Kidney epithelial cell (primary cell): Measurements from ENCODE around the gene CDHR4. TPM values are rescaled to one million over a fixed set of nuclear protein-coding genes. Genes with fewer than 3 reads are reported as not detected.

Source experiments
- DNase-seq: peaks from one replicate; pipeline ENCODE4 v3.0.0-alpha.2; 2010; ENCODE audit warnings: low read depth
- H3K27me3 ChIP-seq: 2 replicates; pipeline ENCODE4 v1.6.0; 2011; ENCODE audit warnings: low read length; ENCODE audit not compliant: control insufficient read depth, insufficient read depth
- H3K36me3 ChIP-seq: 2 replicates; pipeline ENCODE4 v1.5.1; 2011; ENCODE audit warnings: low read length; ENCODE audit not compliant: control insufficient read depth, insufficient read depth
- H3K4me3 ChIP-seq: 2 replicates; pipeline ENCODE4 v1.5.1; 2011; ENCODE audit warnings: low read depth, mild to moderate bottlenecking, control low read depth, low read length
- total RNA-seq: library from RNA; depleted of rRNA; stranded (reverse); fragments of >200 nt; gene quantifications from 2 replicates; pipeline ENCODE4 v1.2.3, GENCODE V29; 2015
- TF ChIP-seq, protein P1 (sequence below): IDR thresholded peaks from 2 replicates; pipeline ENCODE4 v1.5.1; 2011; ENCODE audit warnings: mild to moderate bottlenecking, moderate library complexity, low read length, control low read depth, inconsistent platforms; ENCODE audit not compliant: insufficient read depth, poor library complexity, severe bottlenecking

CDHR4 gene
- total RNA-seq, 1 donor from 2014 or later: not detected

DNA sequence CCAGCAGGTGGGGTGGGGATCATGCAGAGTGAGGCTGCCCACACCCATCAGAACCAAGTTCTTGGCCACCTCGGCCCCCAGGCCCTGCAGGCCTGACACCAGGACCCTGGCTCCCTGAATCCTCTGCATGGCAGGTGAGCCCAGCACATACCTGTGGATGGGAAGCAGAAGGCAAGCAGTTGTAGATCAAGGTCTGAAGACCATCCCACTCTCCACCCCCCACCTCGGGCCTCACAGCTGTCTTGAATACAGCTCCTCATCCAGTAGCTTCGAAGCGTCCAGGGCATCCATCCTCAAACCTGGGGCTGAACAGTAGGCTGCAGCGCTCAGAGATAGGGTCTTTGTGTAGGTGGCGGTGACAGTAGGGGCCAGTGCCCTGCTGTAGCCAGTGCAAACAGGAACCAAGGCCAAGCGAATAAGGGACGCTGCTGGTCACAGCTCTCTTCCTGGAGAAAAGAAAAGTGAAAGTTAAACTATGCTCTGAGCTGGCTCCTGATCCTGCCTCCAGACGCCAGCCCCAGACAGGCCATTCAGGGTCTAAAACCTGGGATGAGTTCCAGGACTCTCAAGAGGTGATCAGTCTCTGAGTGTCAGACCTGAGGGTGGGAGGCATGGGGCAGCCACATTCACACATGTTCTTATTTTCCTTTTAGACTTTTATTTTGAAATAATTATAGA lies 14.0 kb upstream of the CDHR4 start, which contains the start of gene UBA7:
UBA7 (minus strand) TSS at position 457 of the 678 bp plus-strand sequence; CDS start at position 291, 166 bp downstream.
- H3K27me3 ChIP-seq: no peaks in the 10 kb centered on the region
- no peak within 1 kb of the TSS for H3K4me3 ChIP-seq
- H3K36me3 ChIP-seq: no peaks in the 10 kb centered on the region
- TF ChIP-seq, protein P1, sequence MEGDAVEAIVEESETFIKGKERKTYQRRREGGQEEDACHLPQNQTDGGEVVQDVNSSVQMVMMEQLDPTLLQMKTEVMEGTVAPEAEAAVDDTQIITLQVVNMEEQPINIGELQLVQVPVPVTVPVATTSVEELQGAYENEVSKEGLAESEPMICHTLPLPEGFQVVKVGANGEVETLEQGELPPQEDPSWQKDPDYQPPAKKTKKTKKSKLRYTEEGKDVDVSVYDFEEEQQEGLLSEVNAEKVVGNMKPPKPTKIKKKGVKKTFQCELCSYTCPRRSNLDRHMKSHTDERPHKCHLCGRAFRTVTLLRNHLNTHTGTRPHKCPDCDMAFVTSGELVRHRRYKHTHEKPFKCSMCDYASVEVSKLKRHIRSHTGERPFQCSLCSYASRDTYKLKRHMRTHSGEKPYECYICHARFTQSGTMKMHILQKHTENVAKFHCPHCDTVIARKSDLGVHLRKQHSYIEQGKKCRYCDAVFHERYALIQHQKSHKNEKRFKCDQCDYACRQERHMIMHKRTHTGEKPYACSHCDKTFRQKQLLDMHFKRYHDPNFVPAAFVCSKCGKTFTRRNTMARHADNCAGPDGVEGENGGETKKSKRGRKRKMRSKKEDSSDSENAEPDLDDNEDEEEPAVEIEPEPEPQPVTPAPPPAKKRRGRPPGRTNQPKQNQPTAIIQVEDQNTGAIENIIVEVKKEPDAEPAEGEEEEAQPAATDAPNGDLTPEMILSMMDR: no peak
- DNase-seq: no peak

DNA sequence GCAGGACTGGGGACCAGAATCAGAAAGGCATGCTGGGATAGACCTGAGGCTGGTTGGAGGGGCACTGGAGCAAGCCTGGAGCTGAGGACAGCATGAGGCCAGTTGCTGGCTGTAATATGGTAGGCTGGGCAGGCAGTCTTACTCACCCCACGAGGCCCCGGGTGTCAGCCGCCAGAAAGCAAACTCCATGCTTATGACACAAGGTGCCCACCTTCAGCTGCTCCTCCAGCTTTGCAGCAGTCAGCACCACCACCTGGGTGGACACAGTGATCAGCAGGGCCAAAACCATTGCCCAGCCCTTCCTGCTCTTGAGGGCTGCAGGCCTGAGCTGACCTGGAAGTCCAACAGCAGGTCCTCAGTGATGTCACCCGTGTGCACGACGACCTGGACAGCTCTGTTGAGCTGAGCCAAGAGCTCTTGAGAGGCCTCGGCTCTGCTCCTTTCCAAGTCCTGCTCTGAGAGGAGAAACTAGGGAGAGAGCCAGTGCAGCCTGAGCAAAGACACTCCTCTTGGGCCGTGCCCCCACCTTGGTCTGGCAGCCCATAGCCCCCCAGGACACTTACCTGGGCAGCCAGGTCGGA lies 13.3 kb upstream of the CDHR4 start:
- H3K27me3 ChIP-seq: no peaks in the 10 kb centered on the region
- TF ChIP-seq, protein P1: no peak
- no peak for DNase-seq
- H3K4me3 ChIP-seq: no peak overlapping the region
- no peaks in the 10 kb centered on the region for H3K36me3 ChIP-seq

DNA sequence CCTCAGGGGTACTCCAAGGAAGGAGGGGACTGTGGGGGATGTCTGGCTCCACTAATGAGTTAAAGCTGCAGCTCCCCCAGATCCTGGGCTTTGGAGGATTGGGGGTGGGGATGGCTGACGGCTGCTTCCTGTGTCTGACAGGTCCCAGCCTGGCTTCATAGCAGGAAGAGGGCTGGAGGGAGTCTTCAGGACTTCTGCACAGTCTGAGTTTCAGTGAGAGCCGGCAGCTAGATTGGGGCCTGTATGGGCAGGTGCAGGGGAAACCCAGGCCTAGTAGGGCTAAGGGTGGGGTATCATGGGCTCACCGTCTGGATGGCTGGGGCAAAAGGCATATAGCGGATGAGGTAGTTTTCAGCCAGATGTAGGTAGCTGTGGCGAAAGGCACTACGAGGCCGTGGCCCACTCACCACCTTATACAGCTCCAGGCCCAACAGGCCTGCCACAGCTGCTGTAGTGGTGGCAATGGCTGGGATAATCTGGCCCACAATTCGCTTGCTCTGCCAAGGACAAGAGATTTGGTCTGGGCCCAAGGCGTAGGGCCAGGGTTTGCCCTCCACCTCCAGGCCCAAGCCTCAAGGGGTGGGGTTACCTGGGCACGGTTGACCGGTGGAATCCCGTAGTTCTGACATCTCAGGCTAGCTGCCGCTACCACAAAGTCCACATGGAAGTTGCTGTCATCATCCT lies 7.9 kb upstream of the CDHR4 start:
- Histone ChIP-seq H3K36me3 (no peaks in the 10 kb centered on the region), H3K27me3 (peaks cover 18% of the 10 kb centered on the region), H3K4me3 (no peak overlapping the region)
- TF ChIP-seq, protein P1: no peak
- DNase-seq: no peak

DNA sequence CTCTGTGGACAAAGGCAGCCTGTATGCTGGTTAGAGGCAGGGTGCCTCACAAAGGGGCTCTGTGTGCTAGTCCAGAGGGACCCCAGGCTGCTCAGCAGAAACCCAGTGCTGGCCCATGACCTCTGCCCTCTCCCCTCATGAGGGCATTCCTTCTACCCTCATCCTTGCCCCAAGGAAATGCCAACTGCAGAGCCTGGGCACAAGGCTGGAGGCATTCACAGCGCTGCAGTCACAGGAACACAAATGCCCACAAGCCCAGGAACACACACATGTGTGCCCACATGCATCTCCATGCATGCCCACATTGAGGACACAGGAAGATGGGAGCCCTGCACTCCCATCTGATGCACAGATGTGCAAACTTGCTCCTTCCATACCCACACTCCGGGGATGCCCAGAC lies 7.2 kb upstream of the CDHR4 start:
- TF ChIP-seq, protein P1: no peak
- DNase-seq: no peak
- Histone ChIP-seq H3K36me3 (no peaks in the 10 kb centered on the region), H3K27me3 (peaks cover 18% of the 10 kb centered on the region), H3K4me3 (no peak overlapping the region)

DNA sequence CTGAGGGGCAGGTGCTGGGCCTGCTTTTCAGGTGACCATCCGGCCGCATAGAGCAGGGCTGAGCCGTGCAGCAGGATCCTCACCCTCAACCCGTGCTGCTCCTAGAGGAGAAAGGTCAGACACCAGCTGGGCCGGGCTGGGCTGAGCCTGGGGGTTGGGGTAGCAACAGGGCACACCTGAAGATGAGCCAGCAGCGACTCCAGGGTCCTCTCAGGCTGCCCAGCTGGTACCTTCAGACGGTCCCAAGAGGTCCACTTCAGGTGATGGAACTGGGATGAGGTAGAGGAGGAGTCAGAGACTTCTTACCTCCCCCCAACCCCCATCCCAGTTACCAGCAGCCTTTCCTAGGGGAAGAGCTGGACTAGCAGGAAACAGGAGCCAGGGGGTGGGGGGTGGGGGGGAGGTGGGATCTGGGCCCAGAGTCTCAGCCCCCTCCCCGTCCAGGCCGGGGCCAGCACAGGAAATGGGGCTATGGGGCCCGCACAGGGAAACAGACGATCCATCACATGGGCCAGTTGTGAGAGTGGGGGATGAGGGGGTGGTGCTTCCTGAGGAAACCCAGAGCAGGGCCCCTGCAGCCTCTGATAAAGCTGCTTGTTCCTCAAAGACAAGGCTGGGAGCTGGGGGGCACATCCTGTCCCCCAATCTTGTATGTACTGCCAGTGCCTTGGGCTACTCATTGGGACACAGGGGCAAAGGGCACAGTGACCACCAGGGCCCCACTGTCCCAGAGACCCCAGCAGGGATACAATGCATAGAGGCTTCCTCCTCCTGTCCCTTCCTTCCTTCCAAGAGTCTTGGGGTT lies 6.4 kb upstream of the CDHR4 start:
- DNase-seq: no peak

More for the DNA sequence above, 6.4 kb upstream of the CDHR4 start:
- no peaks in the 10 kb centered on the region for H3K36me3 ChIP-seq
- peaks cover 18% of the 10 kb centered on the region for H3K27me3 ChIP-seq
- TF ChIP-seq, protein P1: no peak
- H3K4me3 ChIP-seq: no peak overlapping the region
